Progenitor cell of endocrine pancreas (in vitro differentiated cells): ENCODE measurements around the gene IPO4. TPM values are rescaled to one million over a fixed set of nuclear protein-coding genes. Genes with fewer than 3 reads are reported as not detected.
A peak's percentile ranks its signal among the peaks of the same experiment; 100 is the strongest.

Source experiments
- DNase-seq: peaks from one replicate; pipeline ENCODE4 v3.0.0; 2021; ENCODE audit warnings: low spot score; ENCODE audit not compliant: unreplicated experiment
- H3K27ac Mint-ChIP-seq: 2 replicates; pipeline ENCODE4 v1.8.0; 2021; ENCODE audit warnings: mild to moderate bottlenecking, moderate library complexity, mixed read lengths
- H3K27me3 Mint-ChIP-seq: 2 replicates; pipeline ENCODE4 v1.8.0; 2021; ENCODE audit warnings: mixed read lengths
- H3K36me3 Mint-ChIP-seq: 2 replicates; pipeline ENCODE4 v1.8.0; 2022; ENCODE audit warnings: mixed read lengths; ENCODE audit not compliant: insufficient read depth
- H3K4me1 Mint-ChIP-seq: 2 replicates; pipeline ENCODE4 v1.8.0; 2021; ENCODE audit warnings: low read depth, mixed read lengths
- H3K4me3 Mint-ChIP-seq: 2 replicates; pipeline ENCODE4 v1.8.0; 2021; ENCODE audit warnings: low read depth, mild to moderate bottlenecking, moderate library complexity, mixed read lengths
- H3K9me3 Mint-ChIP-seq: 2 replicates; pipeline ENCODE4 v1.8.0; 2021; ENCODE audit warnings: low read depth, mixed read lengths
- total RNA-seq: library from RNA; stranded (reverse); gene quantifications from 2 replicates; pipeline ENCODE4 v1.2.1, GENCODE V29; 2021
- TF ChIP-seq, protein P1 (sequence below): fragments of 200-600 bp; sonication (generic); IDR thresholded peaks from one replicate; pipeline ENCODE4 v1.5.0; 2021; ENCODE audit warnings: antibody characterized with exemption, mild to moderate bottlenecking; ENCODE audit not compliant: unreplicated experiment

Gene IPO4
- total RNA-seq, 1 donor from 2014 or later: 54.9 TPM

DNA sequence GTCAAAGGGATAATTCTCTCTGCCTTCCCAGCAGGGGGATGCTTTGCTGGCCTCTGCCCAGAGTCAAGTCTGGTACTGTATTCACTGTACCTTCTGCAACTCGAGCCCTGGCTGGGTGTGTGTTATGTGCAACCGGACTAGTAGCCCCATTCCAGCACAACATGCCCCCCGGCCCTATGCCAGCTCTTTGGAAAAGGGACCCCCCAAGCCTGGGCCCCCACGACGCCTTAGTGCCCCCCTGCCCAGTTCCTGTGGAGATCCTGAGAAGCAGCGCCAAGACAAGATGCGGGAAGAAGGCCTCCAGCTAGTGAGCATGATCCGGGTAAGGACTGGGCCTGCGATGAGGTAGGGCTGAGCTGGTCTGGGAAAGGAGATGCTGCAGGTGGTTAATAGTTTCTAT lies 38.0 kb downstream of the IPO4 start:
- TF ChIP-seq, protein P1, sequence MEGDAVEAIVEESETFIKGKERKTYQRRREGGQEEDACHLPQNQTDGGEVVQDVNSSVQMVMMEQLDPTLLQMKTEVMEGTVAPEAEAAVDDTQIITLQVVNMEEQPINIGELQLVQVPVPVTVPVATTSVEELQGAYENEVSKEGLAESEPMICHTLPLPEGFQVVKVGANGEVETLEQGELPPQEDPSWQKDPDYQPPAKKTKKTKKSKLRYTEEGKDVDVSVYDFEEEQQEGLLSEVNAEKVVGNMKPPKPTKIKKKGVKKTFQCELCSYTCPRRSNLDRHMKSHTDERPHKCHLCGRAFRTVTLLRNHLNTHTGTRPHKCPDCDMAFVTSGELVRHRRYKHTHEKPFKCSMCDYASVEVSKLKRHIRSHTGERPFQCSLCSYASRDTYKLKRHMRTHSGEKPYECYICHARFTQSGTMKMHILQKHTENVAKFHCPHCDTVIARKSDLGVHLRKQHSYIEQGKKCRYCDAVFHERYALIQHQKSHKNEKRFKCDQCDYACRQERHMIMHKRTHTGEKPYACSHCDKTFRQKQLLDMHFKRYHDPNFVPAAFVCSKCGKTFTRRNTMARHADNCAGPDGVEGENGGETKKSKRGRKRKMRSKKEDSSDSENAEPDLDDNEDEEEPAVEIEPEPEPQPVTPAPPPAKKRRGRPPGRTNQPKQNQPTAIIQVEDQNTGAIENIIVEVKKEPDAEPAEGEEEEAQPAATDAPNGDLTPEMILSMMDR: no peak
- Mint-ChIP-seq H3K4me1 (peaks cover 16% of the 10 kb centered on the region), H3K27ac (no peak overlapping the region), H3K9me3 (no peaks in the 10 kb centered on the region), H3K27me3 (no peaks in the 10 kb centered on the region), H3K36me3 (peaks cover 13% of the 10 kb centered on the region), H3K4me3 (no peak overlapping the region)
- no peak for DNase-seq

DNA sequence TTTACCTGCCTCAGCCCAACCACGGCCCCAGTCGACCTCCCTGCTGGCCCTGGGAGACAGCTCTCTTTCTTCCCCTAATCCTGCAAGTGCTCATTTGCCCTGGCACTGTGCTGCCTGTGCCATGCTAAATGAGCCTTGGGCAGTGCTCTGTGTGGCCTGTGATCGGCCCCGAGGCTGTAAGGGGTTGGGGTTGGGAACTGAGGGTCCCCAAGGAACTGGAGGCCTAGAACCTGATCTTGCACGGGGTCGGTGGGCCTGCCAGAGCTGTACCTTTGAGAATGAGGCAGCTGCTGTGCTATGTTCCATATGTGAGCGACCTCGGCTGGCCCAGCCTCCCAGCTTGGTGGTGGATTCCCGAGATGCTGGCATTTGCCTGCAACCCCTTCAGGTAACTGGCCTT lies 38.6 kb downstream of the IPO4 start:
- Mint-ChIP-seq H3K27ac (no peak overlapping the region), H3K4me1 (peaks cover 18% of the 10 kb centered on the region), H3K36me3 (peaks cover 12% of the 10 kb centered on the region), H3K27me3 (no peaks in the 10 kb centered on the region), H3K9me3 (no peaks in the 10 kb centered on the region), H3K4me3 (no peak overlapping the region)
- DNase-seq: no peak
- TF ChIP-seq, protein P1: no peak

DNA sequence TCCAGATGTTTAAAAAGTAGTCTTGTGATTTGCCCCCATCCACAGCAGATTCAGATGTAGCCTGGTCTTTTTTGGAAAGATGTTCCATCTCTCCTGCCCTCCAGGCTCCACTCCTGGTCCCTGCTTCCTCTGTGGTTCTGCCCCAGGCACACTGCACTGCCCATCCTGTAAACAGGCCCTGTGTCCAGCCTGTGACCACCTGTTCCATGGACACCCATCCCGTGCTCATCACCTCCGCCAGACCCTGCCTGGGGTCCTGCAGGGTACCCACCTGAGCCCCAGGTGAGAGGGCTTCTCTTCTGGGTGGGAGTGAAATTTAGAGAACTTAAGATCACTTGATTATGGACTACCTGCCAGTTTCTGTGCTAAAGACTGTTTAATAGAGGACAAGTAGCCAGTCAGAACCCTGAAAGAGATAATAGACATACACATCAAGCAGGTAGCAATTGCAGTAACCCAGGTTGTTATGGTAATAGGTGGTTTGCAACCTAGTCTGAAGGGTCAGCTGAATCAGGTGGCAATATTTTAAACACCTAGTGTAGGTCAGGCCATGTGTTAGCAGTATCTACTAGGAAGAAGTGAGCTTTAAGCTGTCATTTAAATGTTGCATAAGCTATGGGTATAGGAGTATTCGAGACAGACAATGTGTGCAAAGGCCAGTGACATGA lies 39.2 kb downstream of the IPO4 start:
- Mint-ChIP-seq H3K4me3 (peak overlapping the region; percentile 99), H3K4me1 (peaks cover 18% of the 10 kb centered on the region), H3K36me3 (peaks cover 9% of the 10 kb centered on the region), H3K27ac (no peak overlapping the region), H3K9me3 (no peaks in the 10 kb centered on the region), H3K27me3 (no peaks in the 10 kb centered on the region)
- no peak for DNase-seq
- TF ChIP-seq, protein P1: no peak

DNA sequence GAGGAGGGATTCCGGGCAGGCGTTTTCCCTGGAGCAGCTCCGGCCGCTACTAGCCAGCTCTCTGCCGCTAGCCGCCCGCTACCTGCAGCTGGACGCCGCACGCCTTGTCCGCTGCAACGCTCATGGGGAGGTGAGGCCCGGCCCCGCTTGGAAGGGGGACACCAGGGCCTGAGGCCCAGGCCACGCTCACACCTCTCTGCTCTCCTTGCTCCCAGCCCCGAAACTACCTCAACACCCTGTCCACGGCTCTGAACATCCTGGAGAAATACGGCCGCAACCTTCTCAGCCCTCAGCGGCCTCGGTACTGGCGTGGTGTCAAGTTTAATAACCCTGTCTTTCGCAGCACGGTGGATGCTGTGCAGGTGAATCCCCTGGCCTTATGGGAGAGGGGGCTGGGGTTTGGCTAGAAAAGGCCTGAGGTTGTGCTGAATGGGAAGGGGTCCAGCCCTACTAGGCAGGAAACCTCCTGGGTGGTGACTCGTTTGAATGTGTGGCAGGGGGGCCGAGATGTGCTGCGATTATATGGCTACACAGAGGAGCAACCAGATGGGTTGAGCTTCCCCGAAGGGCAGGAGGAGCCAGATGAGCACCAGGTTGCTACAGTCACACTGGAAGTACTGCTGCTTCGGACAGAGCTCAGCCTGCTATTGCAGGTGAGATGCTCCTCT lies 40.7 kb downstream of the IPO4 start:
- H3K4me1 Mint-ChIP-seq: peaks cover 18% of the 10 kb centered on the region
- H3K9me3 Mint-ChIP-seq: no peaks in the 10 kb centered on the region
- H3K27me3 Mint-ChIP-seq: no peaks in the 10 kb centered on the region
- DNase-seq: no peak
- TF ChIP-seq, protein P1: no peak
- peak overlapping the region; percentile 99 for H3K4me3 Mint-ChIP-seq
- peak overlapping the region; percentile 87 for H3K27ac Mint-ChIP-seq
- peaks cover 9% of the 10 kb centered on the region for H3K36me3 Mint-ChIP-seq

- TF ChIP-seq, protein P1: no peak
- no peaks in the 10 kb centered on the region for H3K9me3 Mint-ChIP-seq
- H3K4me3 Mint-ChIP-seq: peak within 1 kb of the TSS; percentile 99
- H3K27ac Mint-ChIP-seq: peak within 1 kb of the TSS; percentile 97
- H3K4me1 Mint-ChIP-seq: peaks cover 18% of the 10 kb centered on the region
- peak; percentile 90 for DNase-seq
- peaks cover 9% of the 10 kb centered on the region for H3K36me3 Mint-ChIP-seq
- H3K27me3 Mint-ChIP-seq: no peaks in the 10 kb centered on the region
These were observed 41.4 kb downstream of the IPO4 start, which contains the start of gene RNF31 for GRCh38 chr14:24146978-24147760. RNF31 (plus strand) TSS chr14:24147498; CDS start chr14:24147699, 201 bp downstream.
